Osteocyte (in vitro differentiated cells): ENCODE data around the gene SLCO3A1. TPM values are rescaled to one million over a fixed set of nuclear protein-coding genes. Genes with fewer than 3 reads are reported as not detected.

Experiments used
- DNase-seq: peaks from one replicate; pipeline ENCODE4 v3.0.0; 2021; ENCODE audit warnings: mixed read lengths; ENCODE audit not compliant: unreplicated experiment; ENCODE audit errors: extremely low spot score
- H3K27ac Mint-ChIP-seq: one replicate; pipeline ENCODE4 v1.8.0; 2021; ENCODE audit warnings: mild to moderate bottlenecking, mixed read lengths; ENCODE audit not compliant: unreplicated experiment
- H3K27me3 Mint-ChIP-seq: one replicate; pipeline ENCODE4 v1.8.0; 2021; ENCODE audit warnings: mixed read lengths; ENCODE audit not compliant: unreplicated experiment
- H3K36me3 Mint-ChIP-seq: one replicate; pipeline ENCODE4 v1.8.0; 2021; ENCODE audit warnings: mixed read lengths; ENCODE audit not compliant: unreplicated experiment
- H3K4me1 Mint-ChIP-seq: one replicate; pipeline ENCODE4 v1.8.0; 2021; ENCODE audit warnings: mixed read lengths; ENCODE audit not compliant: unreplicated experiment
- H3K4me3 Mint-ChIP-seq: one replicate; pipeline ENCODE4 v1.8.0; 2021; ENCODE audit warnings: mild to moderate bottlenecking, moderate library complexity, mixed read lengths; ENCODE audit not compliant: unreplicated experiment
- H3K9me3 Mint-ChIP-seq: one replicate; pipeline ENCODE4 v1.8.0; 2021; ENCODE audit warnings: mixed read lengths; ENCODE audit not compliant: unreplicated experiment
- CTCF ChIP-seq: fragments of 200-600 bp; sonication (generic); IDR thresholded peaks from 2 replicates; pipeline ENCODE4 v1.5.0; 2021; ENCODE audit warnings: antibody characterized with exemption, mild to moderate bottlenecking, moderate library complexity
- total RNA-seq: library from RNA; stranded (reverse); gene quantifications from 2 replicates; pipeline ENCODE4 v1.2.1, GENCODE V29; 2021

Gene SLCO3A1
- total RNA-seq, 1 donor from 2014 or later: 1.3 TPM

GRCh38 chr15:92017882-92018534 is 164.5 kb downstream of the SLCO3A1 start:
- no peak for DNase-seq
- Mint-ChIP-seq H3K4me1 (no peaks in the 10 kb centered on the region), H3K36me3 (no peaks in the 10 kb centered on the region), H3K27me3 (no peaks in the 10 kb centered on the region), H3K4me3 (no peak overlapping the region), H3K9me3 (no peaks in the 10 kb centered on the region), H3K27ac (no peak overlapping the region)
- no peak for TF ChIP-seq CTCF

GRCh38 chr15:92018535-92019239 is 165.2 kb downstream of the SLCO3A1 start:
- no peak for TF ChIP-seq CTCF
- Mint-ChIP-seq H3K27me3 (no peaks in the 10 kb centered on the region), H3K9me3 (no peaks in the 10 kb centered on the region), H3K27ac (no peak overlapping the region), H3K4me1 (no peaks in the 10 kb centered on the region), H3K4me3 (no peak overlapping the region), H3K36me3 (no peaks in the 10 kb centered on the region)
- no peak for DNase-seq

- DNase-seq: no peak
- no peak for TF ChIP-seq CTCF
- H3K4me1 Mint-ChIP-seq: no peaks in the 10 kb centered on the region
- no peaks in the 10 kb centered on the region for H3K36me3 Mint-ChIP-seq
- H3K4me3 Mint-ChIP-seq: no peak overlapping the region
- no peak overlapping the region for H3K27ac Mint-ChIP-seq
- no peaks in the 10 kb centered on the region for H3K9me3 Mint-ChIP-seq
- no peaks in the 10 kb centered on the region for H3K27me3 Mint-ChIP-seq
These were observed 166.2 kb downstream of the SLCO3A1 start for GRCh38 chr15:92019706-92020105.

- no peaks in the 10 kb centered on the region for H3K27me3 Mint-ChIP-seq
- no peak overlapping the region for H3K4me3 Mint-ChIP-seq
- H3K27ac Mint-ChIP-seq: no peak overlapping the region
- DNase-seq: no peak
- no peaks in the 10 kb centered on the region for H3K36me3 Mint-ChIP-seq
- no peaks in the 10 kb centered on the region for H3K9me3 Mint-ChIP-seq
- TF ChIP-seq CTCF: no peak
- no peaks in the 10 kb centered on the region for H3K4me1 Mint-ChIP-seq
These were observed 166.7 kb downstream of the SLCO3A1 start for GRCh38 chr15:92020207-92020606.

GRCh38 chr15:92020804-92021203 is 167.3 kb downstream of the SLCO3A1 start:
- Mint-ChIP-seq H3K27me3 (no peaks in the 10 kb centered on the region), H3K27ac (no peak overlapping the region), H3K4me3 (no peak overlapping the region), H3K36me3 (no peaks in the 10 kb centered on the region), H3K9me3 (no peaks in the 10 kb centered on the region), H3K4me1 (no peaks in the 10 kb centered on the region)
- no peak for DNase-seq
- no peak for TF ChIP-seq CTCF
